CD4-positive, alpha-beta memory T cell (primary cell): ENCODE data around the gene ST8SIA5. TPM values are rescaled to one million over a fixed set of nuclear protein-coding genes. Genes with fewer than 3 reads are reported as not detected.

Experiments
- CTCF ChIA-PET: fragments of 350-600 bp; sonication (Branson Sonifier 250); formaldehyde crosslinking; loops from one replicate; lab custom pipeline; 2021; ENCODE audit warnings: inconsistent platforms; ENCODE audit not compliant: partially characterized antibody; lab: Charles Lee
- POLR2A ChIA-PET: fragments of 350-600 bp; sonication (Branson Sonifier 250); formaldehyde crosslinking; loops from one replicate; lab custom pipeline; 2021; ENCODE audit not compliant: partially characterized antibody; lab: Charles Lee
- DNase-seq, 5 donors: peaks; one replicate each; pipeline versions ENCODE4 v3.0.0 to v3.0.0-alpha.2; 2020 to 2022; ENCODE audit warnings: mixed read lengths in 1 of 5
- H3K27ac ChIP-seq: one replicate; pipeline ENCODE4 v1.7.0; 2013; ENCODE audit warnings: low read depth, low read length
- H3K27me3 ChIP-seq: 2 replicates; pipeline ENCODE4 v1.7.0; 2013; ENCODE audit warnings: mild to moderate bottlenecking, low read length, moderate library complexity; ENCODE audit not compliant: insufficient read depth
- H3K36me3 ChIP-seq: 2 replicates; pipeline ENCODE4 v1.7.0; 2013; ENCODE audit warnings: mild to moderate bottlenecking, low read length, moderate library complexity; ENCODE audit not compliant: insufficient read depth
- H3K4me1 ChIP-seq: 2 replicates; pipeline ENCODE4 v1.7.0; 2013; ENCODE audit warnings: mild to moderate bottlenecking, low read length, moderate library complexity; ENCODE audit not compliant: insufficient read depth
- H3K4me3 ChIP-seq, 2 donors: one replicate each; pipeline ENCODE4 v1.7.0; 2013; ENCODE audit warnings: low read length in 2 of 2, mild to moderate bottlenecking in 1 of 2
- H3K9me3 ChIP-seq, 2 donors: one replicate each; pipeline ENCODE4 v1.7.0; 2013; ENCODE audit warnings: low read length in 2 of 2, control low read depth in 1 of 2; ENCODE audit not compliant: control insufficient read depth in 1 of 2
- H3K27ac Mint-ChIP-seq, 7 donors: one replicate each; pipeline ENCODE4 v1.8.0; 2020 to 2021; ENCODE audit warnings: mixed read lengths in 7 of 7, mild to moderate bottlenecking in 6 of 7, inconsistent platforms in 3 of 7, moderate library complexity in 3 of 7
- H3K27me3 Mint-ChIP-seq, 2 donors: one replicate each; pipeline ENCODE4 v1.8.0; 2020 to 2021; ENCODE audit warnings: mixed read lengths in 2 of 2
- H3K36me3 Mint-ChIP-seq, 2 donors: one replicate each; pipeline ENCODE4 v1.8.0; 2020 to 2021; ENCODE audit warnings: mixed read lengths in 2 of 2, inconsistent platforms in 1 of 2, mild to moderate bottlenecking in 1 of 2
- H3K4me1 Mint-ChIP-seq, 4 donors: one replicate each; pipeline ENCODE4 v1.8.0; 2020 to 2021; ENCODE audit warnings: mixed read lengths in 4 of 4, mild to moderate bottlenecking in 1 of 4
- H3K4me3 Mint-ChIP-seq, 8 donors: one replicate each; pipeline ENCODE4 v1.8.0; 2020 to 2021; ENCODE audit warnings: mixed read lengths in 8 of 8, mild to moderate bottlenecking in 7 of 8, moderate library complexity in 6 of 8, inconsistent platforms in 3 of 8
- H3K9me3 Mint-ChIP-seq, 8 donors: one replicate each; pipeline ENCODE4 v1.8.0; 2020 to 2021; ENCODE audit warnings: mixed read lengths in 8 of 8, mild to moderate bottlenecking in 5 of 8, inconsistent platforms in 3 of 8, moderate library complexity in 1 of 8
- intact Hi-C: fragments of 100-400 bp; cut with micrococcal nuclease; formaldehyde crosslinking; loops from one replicate; pipeline ENCODE4 v1.15.1; 2023
- polyA plus RNA-seq, 2 donors: library from polyadenylated mRNA; unstranded; fragments of 300-500 nt; fragmentation: Illumina TruSeq; gene quantifications; one replicate each; pipeline ENCODE4 v1.2.3, GENCODE V29; 2021
- total RNA-seq, 2 experiments: library from RNA; stranded (reverse); gene quantifications; one replicate each; pipeline ENCODE4 v1.2.3, GENCODE V29; 2021

Gene ST8SIA5
- total and polyA plus RNA-seq, 4 experiments from 2014 or later = not detected

- Histone ChIP-seq H3K4me3 (no peak overlapping the region), H3K27ac (no peak overlapping the region), H3K27me3 (no peaks in the 10 kb centered on the region), H3K9me3 (no peaks in the 10 kb centered on the region), H3K4me1 (no peaks in the 10 kb centered on the region), H3K36me3 (no peaks in the 10 kb centered on the region)
- intact Hi-C loops = no loop called here
- no peak overlapping the region for H3K4me3 Mint-ChIP-seq
- H3K9me3 Mint-ChIP-seq = peaks cover 0 to 7% (median 4%) of the 10 kb centered on the region in 8 donors
- H3K27ac Mint-ChIP-seq = no peak overlapping the region
- ChIA-PET POLR2A (no interaction called here), CTCF (no interaction called here)
- H3K4me1 Mint-ChIP-seq = no peaks in the 10 kb centered on the region
- H3K36me3 Mint-ChIP-seq = no peaks in the 10 kb centered on the region
- DNase-seq = no peak
- H3K27me3 Mint-ChIP-seq = peaks cover 3 to 11% of the 10 kb centered on the region in 2 donors
These were observed 56.6 kb downstream of the ST8SIA5 start for GRCh38 chr18:46700066-46700824.

- no peaks in the 10 kb centered on the region for H3K4me1 Mint-ChIP-seq
- H3K4me3 Mint-ChIP-seq = no peak overlapping the region
- no peaks in the 10 kb centered on the region for H3K27me3 ChIP-seq
- no peaks in the 10 kb centered on the region for H3K36me3 ChIP-seq
- H3K4me3 ChIP-seq = no peak overlapping the region
- H3K27ac Mint-ChIP-seq = no peak overlapping the region
- peaks cover 7 to 12% of the 10 kb centered on the region in 2 donors for H3K27me3 Mint-ChIP-seq
- intact Hi-C loops = no loop called here
- ChIA-PET CTCF (no interaction called here), POLR2A (no interaction called here)
- no peak for DNase-seq
- H3K36me3 Mint-ChIP-seq = no peaks in the 10 kb centered on the region
- no peaks in the 10 kb centered on the region for H3K9me3 ChIP-seq
- H3K27ac ChIP-seq = no peak overlapping the region
- H3K4me1 ChIP-seq = no peaks in the 10 kb centered on the region
- H3K9me3 Mint-ChIP-seq = peaks cover 0 to 7% (median 4%) of the 10 kb centered on the region in 8 donors
These were observed 60.2 kb downstream of the ST8SIA5 start for GRCh38 chr18:46696702-46697101.

- H3K27ac Mint-ChIP-seq = no peak overlapping the region
- Histone ChIP-seq H3K4me1 (no peaks in the 10 kb centered on the region), H3K4me3 (no peak overlapping the region), H3K9me3 (no peaks in the 10 kb centered on the region), H3K27me3 (no peaks in the 10 kb centered on the region), H3K27ac (no peak overlapping the region), H3K36me3 (no peaks in the 10 kb centered on the region)
- no peak for DNase-seq
- H3K36me3 Mint-ChIP-seq = no peaks in the 10 kb centered on the region
- POLR2A ChIA-PET = no interaction called here
- peaks cover 0 to 7% (median 4%) of the 10 kb centered on the region in 8 donors for H3K9me3 Mint-ChIP-seq
- H3K4me3 Mint-ChIP-seq = no peak overlapping the region
- H3K4me1 Mint-ChIP-seq = no peaks in the 10 kb centered on the region
- intact Hi-C loops = no loop called here
- H3K27me3 Mint-ChIP-seq = peaks cover 7 to 12% of the 10 kb centered on the region in 2 donors
- CTCF ChIA-PET = no interaction called here
These were observed 60.6 kb downstream of the ST8SIA5 start for GRCh38 chr18:46696268-46696667.

- no peak overlapping the region for H3K4me3 Mint-ChIP-seq
- CTCF ChIA-PET = no interaction called here
These were observed 62.9 kb downstream of the ST8SIA5 start for GRCh38 chr18:46693996-46694395.

GRCh38 chr18:46688853-46689525 is 67.9 kb downstream of the ST8SIA5 start:
- Histone ChIP-seq H3K36me3 (no peaks in the 10 kb centered on the region), H3K4me1 (no peaks in the 10 kb centered on the region), H3K4me3 (no peak overlapping the region), H3K9me3 (no peaks in the 10 kb centered on the region), H3K27me3 (no peaks in the 10 kb centered on the region), H3K27ac (no peak overlapping the region)
- ChIA-PET CTCF (no interaction called here), POLR2A (no interaction called here)
- Mint-ChIP-seq H3K27me3 (peaks cover 1 to 4% of the 10 kb centered on the region in 2 donors), H3K4me3 (no peak overlapping the region), H3K4me1 (no peaks in the 10 kb centered on the region), H3K27ac (no peak overlapping the region), H3K9me3 (no peaks in the 10 kb centered on the region), H3K36me3 (no peaks in the 10 kb centered on the region)
- no peak for DNase-seq
- intact Hi-C loops = no loop called here

More at GRCh38 chr18:46693996-46694395, 62.9 kb downstream of the ST8SIA5 start:
- no peaks in the 10 kb centered on the region for H3K4me1 Mint-ChIP-seq
- no peak overlapping the region for H3K27ac Mint-ChIP-seq
- Histone ChIP-seq H3K4me3 (no peak overlapping the region), H3K36me3 (no peaks in the 10 kb centered on the region), H3K9me3 (no peaks in the 10 kb centered on the region), H3K27ac (no peak overlapping the region), H3K27me3 (no peaks in the 10 kb centered on the region), H3K4me1 (no peaks in the 10 kb centered on the region)
- H3K27me3 Mint-ChIP-seq = peaks cover 7 to 12% of the 10 kb centered on the region in 2 donors
- no peaks in the 10 kb centered on the region for H3K36me3 Mint-ChIP-seq
- DNase-seq = no peak
- peaks cover 0 to 7% (median 4%) of the 10 kb centered on the region in 8 donors for H3K9me3 Mint-ChIP-seq
- POLR2A ChIA-PET = no interaction called here
- intact Hi-C loops = no loop called here

GRCh38 chr18:46686186-46686585 is 70.7 kb downstream of the ST8SIA5 start:
- peaks cover 1 to 5% of the 10 kb centered on the region in 2 donors for H3K27me3 Mint-ChIP-seq
- Histone ChIP-seq H3K27ac (no peak overlapping the region), H3K9me3 (no peaks in the 10 kb centered on the region), H3K4me3 (no peak overlapping the region), H3K4me1 (no peaks in the 10 kb centered on the region), H3K36me3 (no peaks in the 10 kb centered on the region), H3K27me3 (no peaks in the 10 kb centered on the region)
- no peak overlapping the region for H3K27ac Mint-ChIP-seq
- no peaks in the 10 kb centered on the region for H3K4me1 Mint-ChIP-seq
- H3K36me3 Mint-ChIP-seq = no peaks in the 10 kb centered on the region
- no peaks in the 10 kb centered on the region for H3K9me3 Mint-ChIP-seq
- ChIA-PET POLR2A (no interaction called here), CTCF (no interaction called here)
- H3K4me3 Mint-ChIP-seq = no peak overlapping the region
- intact Hi-C loops = no loop called here
- DNase-seq = no peak

GRCh38 chr18:46683252-46683651 is 73.6 kb downstream of the ST8SIA5 start:
- intact Hi-C loops = no loop called here
- ChIA-PET CTCF (no interaction called here), POLR2A (no interaction called here)
- Histone ChIP-seq H3K4me3 (no peak overlapping the region), H3K36me3 (no peaks in the 10 kb centered on the region), H3K27ac (no peak overlapping the region), H3K27me3 (no peaks in the 10 kb centered on the region), H3K9me3 (no peaks in the 10 kb centered on the region), H3K4me1 (no peaks in the 10 kb centered on the region)
- H3K36me3 Mint-ChIP-seq = no peaks in the 10 kb centered on the region
- H3K27ac Mint-ChIP-seq = no peak overlapping the region
- H3K9me3 Mint-ChIP-seq = no peaks in the 10 kb centered on the region
- H3K4me3 Mint-ChIP-seq = no peak overlapping the region
- H3K27me3 Mint-ChIP-seq = peaks cover 1 to 6% of the 10 kb centered on the region in 2 donors
- H3K4me1 Mint-ChIP-seq = no peaks in the 10 kb centered on the region
- no peak for DNase-seq
